IMR-90 (cell line): Measurements from ENCODE around the gene AXDND1.

Experiments
- NFE2L2 ChIP-seq: fragments of 150-350 bp; IDR thresholded peaks from 2 replicates; pipeline ENCODE4 v1.6.1; 2016; ENCODE audit warnings: low read depth, mild to moderate bottlenecking, low read length
- TF ChIP-seq, protein P1 (sequence below): conservative IDR thresholded peaks from 2 replicates; pipeline ENCODE4 v1.5.1; 2012; ENCODE audit warnings: mild to moderate bottlenecking, low read depth, low read length, improper control_type of control experiment

DNA sequence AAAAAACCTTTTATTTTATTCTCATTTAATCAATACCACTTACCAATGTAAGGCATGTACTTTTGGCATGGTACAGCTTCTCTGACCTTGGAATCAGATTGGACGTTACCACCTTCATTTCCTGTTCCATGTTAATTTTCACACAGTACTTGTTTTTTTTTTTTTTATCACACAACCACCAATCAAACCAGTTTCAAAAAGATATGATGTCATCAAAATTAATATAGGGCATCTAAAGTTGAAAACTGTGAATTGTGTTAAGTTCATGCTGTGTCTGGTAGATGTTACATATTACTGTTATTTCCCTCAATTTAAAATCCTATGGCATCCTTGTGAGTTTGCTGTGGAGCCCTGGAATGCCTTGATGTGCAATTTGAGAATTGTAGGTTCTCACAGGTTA is 124.8 kb downstream of the AXDND1 start:
- TF ChIP-seq, protein P1, sequence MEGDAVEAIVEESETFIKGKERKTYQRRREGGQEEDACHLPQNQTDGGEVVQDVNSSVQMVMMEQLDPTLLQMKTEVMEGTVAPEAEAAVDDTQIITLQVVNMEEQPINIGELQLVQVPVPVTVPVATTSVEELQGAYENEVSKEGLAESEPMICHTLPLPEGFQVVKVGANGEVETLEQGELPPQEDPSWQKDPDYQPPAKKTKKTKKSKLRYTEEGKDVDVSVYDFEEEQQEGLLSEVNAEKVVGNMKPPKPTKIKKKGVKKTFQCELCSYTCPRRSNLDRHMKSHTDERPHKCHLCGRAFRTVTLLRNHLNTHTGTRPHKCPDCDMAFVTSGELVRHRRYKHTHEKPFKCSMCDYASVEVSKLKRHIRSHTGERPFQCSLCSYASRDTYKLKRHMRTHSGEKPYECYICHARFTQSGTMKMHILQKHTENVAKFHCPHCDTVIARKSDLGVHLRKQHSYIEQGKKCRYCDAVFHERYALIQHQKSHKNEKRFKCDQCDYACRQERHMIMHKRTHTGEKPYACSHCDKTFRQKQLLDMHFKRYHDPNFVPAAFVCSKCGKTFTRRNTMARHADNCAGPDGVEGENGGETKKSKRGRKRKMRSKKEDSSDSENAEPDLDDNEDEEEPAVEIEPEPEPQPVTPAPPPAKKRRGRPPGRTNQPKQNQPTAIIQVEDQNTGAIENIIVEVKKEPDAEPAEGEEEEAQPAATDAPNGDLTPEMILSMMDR, result no peak
- no peak for TF ChIP-seq NFE2L2
